ENCODE data around the gene PHOSPHO1.
"Not testable (repeated sequence)": the region's sequence is repeated elsewhere in the genome, so short reads cannot be mapped to it uniquely, and the experiment has no call there.

The PHOSPHO1 gene

DNA sequence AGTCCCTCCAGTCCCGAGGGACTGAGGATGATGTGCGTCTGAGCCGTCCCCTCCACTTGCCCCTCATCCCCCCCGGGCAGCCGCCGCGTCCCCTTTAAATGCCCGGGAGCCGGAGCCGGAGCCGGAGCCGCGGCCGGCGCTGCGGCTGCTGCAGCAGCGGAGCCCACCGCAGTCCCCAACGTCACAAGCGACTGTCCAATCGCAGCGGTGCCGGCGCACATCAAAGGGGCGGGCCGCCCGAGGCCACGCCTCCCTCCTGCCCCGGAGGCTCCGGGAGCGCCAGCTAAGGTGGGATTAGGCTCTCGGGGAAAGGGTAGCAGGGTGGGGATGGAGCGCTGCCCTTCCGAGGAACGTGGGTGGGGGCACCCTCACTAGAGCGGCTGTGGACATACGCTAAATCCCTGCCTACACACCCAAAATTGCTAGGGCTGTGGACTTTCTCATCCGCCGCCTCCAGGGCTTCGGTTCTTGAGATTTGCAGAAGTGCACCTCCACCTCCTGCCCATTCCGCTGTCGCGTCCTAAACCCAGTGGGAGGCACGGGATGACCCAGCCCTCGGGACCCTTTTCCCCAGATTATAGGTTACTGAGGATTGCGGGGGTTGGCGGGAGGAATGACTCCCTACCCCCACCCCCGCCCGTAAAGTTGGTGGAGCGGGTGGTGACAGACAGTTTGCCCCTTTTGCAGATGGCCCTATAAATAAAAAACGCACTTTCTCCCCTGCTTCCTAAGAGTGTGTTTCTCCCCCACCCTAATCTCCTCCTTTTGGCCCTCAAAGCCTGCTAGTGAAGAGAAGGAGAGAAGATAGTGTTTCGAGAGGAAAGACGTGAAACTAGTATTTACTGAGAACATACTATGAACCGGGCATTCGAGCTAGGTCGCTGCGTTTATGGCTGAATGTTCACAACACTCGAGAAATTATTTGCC, at the start of gene PHOSPHO1:
Gene PHOSPHO1 (minus strand): TSS at position 152 of the 927 bp plus-strand sequence. CDS start 4,096 bp downstream, outside the sequence.
- DNase-seq: peak; percentile 84

- no peak for DNase-seq
Measured at GRCh38 chr17:49280061-49280460, 49.5 kb upstream of the PHOSPHO1 start.

GRCh38 chr17:49279263-49280015, 48.9 kb upstream of the PHOSPHO1 start:
- not testable (repeated sequence) for DNase-seq

- DNase-seq: no peak
Measured at GRCh38 chr17:49278076-49278475, 47.5 kb upstream of the PHOSPHO1 start.

GRCh38 chr17:49277638-49278037, 47.1 kb upstream of the PHOSPHO1 start:
- DNase-seq: no peak

- not testable (repeated sequence) for DNase-seq
Measured at GRCh38 chr17:49275981-49276380, 45.4 kb upstream of the PHOSPHO1 start.

DNA sequence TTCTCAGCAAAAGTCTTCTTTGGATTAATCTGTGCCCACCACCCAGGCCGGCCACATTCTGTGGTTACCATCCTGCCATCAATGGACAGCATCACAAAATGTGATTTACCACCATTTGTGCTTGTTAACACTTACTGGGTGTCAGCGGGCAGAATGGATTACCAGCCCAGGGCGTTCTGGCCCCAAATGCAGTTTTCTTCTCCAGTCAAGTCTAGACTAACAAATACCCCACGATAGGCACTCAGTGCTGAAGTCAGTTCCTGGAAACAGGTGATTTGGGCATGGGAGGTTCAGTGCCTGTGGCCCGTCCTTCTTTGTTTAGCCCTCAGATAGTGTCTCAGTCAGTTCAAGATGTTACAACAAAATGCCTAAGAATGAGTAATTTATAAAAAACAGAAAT, 38.8 kb upstream of the PHOSPHO1 start:
- DNase-seq: no peak

GRCh38 chr17:49267912-49268311, 37.3 kb upstream of the PHOSPHO1 start:
- no peak for DNase-seq

DNA sequence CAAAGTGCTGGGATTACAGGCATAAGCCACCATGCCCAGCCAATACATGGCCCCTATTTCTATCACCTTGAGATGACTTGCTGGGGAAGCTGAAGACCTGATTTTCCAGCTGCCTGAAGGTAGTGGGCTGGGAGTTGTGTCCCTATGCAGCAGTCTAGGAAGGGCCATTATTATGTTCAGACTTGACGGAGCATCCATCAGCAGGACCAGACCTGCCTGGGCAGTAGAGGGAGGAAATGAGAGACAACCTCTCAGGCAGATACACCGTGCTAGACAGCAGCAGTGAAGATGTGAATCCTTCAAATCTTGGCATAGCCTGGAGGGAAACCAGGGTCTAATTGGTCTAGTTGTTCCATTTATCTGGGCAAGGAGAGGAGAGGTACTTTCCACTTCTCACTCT, 35.6 kb upstream of the PHOSPHO1 start:
- DNase-seq: no peak

DNA sequence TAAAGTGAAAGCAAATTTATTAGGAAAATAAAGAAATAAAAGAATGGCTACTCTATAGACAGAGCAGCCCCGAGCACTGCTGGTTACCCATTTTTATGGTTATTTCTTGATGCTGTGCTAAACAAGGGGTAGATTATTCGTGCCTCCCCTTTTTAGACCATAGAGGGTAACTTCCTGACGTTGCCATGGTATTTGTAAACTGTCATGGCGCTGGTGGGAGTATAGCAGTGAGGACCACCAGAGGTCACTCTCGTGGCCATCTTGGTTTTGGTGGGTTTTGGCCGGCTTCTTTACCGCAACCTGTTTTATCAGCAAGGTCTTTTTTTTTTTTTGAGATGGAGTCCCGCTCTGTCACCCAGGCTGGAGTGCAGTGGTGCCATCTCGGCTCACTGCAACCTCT, 31.0 kb upstream of the PHOSPHO1 start:
- DNase-seq: not testable (repeated sequence)

DNA sequence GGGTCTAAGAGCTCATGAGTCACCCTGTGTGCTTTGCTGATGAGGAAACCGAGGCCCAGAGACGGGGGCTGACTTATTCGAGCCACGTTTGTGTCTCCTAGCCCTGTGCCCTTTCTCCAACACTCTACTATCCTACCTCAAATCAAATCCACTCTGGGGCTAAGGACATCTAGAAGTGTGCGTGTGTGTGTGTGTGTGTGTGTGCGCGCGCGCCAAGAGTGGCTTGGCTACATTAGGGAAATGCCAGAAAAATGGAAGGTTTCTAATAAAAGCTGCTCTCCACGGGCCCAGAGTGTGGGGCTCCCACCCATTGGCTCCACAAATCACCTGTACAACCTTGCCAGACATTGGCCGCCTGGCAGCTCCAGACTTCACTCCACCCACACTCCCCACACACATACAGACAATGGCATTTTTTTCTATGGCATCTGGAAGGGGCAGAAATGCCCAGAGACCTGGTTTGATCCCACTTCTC, 30.3 kb upstream of the PHOSPHO1 start:
- DNase-seq: no peak

- DNase-seq: peak; percentile 63
Measured at GRCh38 chr17:49260011-49260816, 29.6 kb upstream of the PHOSPHO1 start.

GRCh38 chr17:49259663-49260010, 29.1 kb upstream of the PHOSPHO1 start:
- no peak for DNase-seq

- DNase-seq: no peak
Measured at GRCh38 chr17:49258394-49258793, 27.8 kb upstream of the PHOSPHO1 start.

- no peak for DNase-seq
Measured at GRCh38 chr17:49255125-49255524, 24.5 kb upstream of the PHOSPHO1 start.

DNA sequence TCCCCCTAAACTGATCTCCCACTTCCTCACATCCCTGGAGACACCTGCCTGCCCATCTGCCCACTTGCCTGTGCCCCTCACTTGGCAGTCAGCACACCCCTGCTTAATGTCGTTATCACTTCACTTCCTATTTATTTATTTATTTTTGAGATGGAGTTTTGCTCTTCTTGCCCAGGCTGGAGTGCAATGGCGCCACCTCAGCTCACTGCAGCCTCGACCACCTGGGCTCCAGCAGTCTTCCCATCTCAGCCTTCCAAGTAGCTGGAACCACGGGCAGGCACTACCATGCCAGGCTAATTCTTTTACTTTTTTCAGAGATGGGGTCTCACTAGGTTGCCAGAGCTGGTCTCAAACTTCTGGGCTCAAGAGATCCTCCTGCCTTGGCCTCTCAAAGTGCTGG, 23.5 kb upstream of the PHOSPHO1 start:
- DNase-seq: no peak

- no peak for DNase-seq
Measured at GRCh38 chr17:49252148-49252695, 21.6 kb upstream of the PHOSPHO1 start.

- no peak for DNase-seq
Measured at GRCh38 chr17:49249890-49250522, 19.4 kb upstream of the PHOSPHO1 start.

DNA sequence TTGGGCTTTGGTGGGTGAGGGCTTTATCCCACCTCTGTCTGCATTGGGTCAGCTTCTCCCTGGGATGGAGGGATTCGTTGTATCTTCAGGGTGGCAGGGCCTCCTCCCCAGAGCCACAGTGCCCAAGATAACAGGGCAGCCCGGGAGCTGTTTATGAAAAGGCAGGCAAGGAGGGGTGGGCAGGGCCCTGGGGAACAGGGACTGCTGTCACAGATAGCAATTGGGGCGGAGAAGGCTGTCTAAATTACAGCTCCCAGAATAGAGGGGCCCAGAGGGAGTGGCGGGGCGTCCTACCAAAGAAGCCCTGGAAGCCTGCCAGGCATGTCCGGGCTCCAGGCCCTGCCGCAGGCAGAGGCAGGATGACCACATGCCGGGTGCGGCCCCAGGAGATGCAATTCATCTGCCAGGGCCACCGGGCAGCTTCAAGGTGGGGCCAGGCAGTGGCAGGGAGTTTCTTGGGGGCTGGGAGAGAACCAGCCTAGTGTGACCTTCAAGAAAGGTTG, 18.8 kb upstream of the PHOSPHO1 start:
- no peak for DNase-seq

DNA sequence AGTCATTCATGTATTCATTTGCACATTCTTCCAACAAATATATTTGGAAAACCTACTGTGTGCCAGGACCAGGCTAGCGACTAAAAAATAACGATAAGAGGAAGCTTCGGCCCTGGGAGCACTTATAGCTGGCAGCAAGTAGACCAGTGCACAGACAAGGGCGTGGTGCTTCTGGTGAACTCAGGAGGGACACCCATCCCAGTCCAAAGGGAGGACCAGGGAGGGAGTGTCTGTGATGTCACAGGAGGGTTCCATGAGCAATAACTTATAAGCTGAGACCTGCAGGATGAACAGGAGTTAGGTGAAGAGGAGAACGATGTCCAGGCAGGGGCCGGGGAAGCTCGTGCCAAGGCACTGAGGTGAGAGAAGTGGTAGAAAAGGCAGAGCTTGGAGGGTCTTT, 17.4 kb upstream of the PHOSPHO1 start:
- DNase-seq: no peak

- no peak for DNase-seq
Measured at GRCh38 chr17:49244839-49245238, 14.3 kb upstream of the PHOSPHO1 start.

DNA sequence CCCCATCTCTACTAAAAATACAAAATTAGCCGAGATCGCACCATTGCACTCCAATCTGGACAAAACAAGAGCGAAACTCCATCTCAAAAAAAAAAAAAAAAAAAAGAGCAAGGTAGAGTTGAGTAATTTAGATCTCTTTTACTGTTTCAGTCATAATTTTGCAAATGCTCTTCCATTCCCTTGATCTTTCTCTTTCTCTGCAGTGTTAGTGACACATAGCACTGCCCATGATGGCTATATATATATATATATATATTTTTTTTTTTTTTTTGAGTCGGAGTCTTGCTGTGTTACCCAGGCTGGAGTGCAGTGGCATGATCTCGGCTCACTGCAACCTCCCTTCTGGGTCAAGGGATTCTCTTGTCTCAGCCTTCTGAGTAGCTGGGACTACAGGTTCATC, 12.2 kb upstream of the PHOSPHO1 start:
- DNase-seq: no peak
